Neural cell (in vitro differentiated cells): ENCODE measurements around the gene MYOZ2.

Experiments used
- POLR2AphosphoS5 ChIP-seq: IDR thresholded peaks from 2 replicates; pipeline ENCODE4 v1.6.1; 2012
- RAD21 ChIP-seq: fragments of 450-650 bp; conservative IDR thresholded peaks from 2 replicates; pipeline ENCODE4 v1.6.1; 2014; ENCODE audit warnings: antibody characterized with exemption, mild to moderate bottlenecking, moderate library complexity
- TF ChIP-seq, protein P1 (sequence below): fragments of 450-650 bp; IDR thresholded peaks from 2 replicates; pipeline ENCODE4 v1.5.1; 2014; ENCODE audit warnings: antibody characterized with exemption, mild to moderate bottlenecking, moderate library complexity; ENCODE audit not compliant: poor library complexity, severe bottlenecking

DNA sequence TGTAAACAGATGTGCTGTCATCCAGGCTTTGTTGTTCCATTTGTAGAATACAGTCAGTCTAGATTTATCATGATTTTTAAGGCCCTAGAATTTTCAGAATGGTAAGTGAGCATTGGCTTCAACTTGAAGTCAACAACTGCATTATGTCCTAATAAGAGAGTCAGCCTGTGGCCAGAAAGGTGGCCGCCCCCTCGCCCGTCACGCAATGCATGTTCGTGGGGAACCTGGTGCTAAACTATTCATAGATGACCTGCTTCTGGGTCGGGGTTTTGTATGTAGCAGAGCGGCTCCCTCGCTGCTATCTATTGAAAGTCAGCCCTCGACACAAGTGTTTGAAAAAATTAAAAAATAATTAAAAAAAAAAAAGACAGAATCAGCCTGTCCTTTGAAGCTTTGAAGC lies 101.6 kb downstream of the MYOZ2 start:
- TF ChIP-seq, protein P1, sequence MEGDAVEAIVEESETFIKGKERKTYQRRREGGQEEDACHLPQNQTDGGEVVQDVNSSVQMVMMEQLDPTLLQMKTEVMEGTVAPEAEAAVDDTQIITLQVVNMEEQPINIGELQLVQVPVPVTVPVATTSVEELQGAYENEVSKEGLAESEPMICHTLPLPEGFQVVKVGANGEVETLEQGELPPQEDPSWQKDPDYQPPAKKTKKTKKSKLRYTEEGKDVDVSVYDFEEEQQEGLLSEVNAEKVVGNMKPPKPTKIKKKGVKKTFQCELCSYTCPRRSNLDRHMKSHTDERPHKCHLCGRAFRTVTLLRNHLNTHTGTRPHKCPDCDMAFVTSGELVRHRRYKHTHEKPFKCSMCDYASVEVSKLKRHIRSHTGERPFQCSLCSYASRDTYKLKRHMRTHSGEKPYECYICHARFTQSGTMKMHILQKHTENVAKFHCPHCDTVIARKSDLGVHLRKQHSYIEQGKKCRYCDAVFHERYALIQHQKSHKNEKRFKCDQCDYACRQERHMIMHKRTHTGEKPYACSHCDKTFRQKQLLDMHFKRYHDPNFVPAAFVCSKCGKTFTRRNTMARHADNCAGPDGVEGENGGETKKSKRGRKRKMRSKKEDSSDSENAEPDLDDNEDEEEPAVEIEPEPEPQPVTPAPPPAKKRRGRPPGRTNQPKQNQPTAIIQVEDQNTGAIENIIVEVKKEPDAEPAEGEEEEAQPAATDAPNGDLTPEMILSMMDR, result no peak
- no peak for TF ChIP-seq RAD21
- no peak for TF ChIP-seq POLR2AphosphoS5
